Right lobe of liver (tissue), 6 donors: Measurements from ENCODE around the gene PDCD6IP. TPM values are rescaled to one million over a fixed set of nuclear protein-coding genes. Genes with fewer than 3 reads are reported as not detected.
A peak's percentile ranks its signal among the peaks of the same experiment; 100 is the strongest.
"Not testable (repeated sequence)": the region's sequence is repeated elsewhere in the genome, so short reads cannot be mapped to it uniquely, and the experiment has no call there.

ENCODE experiments used
- ATAC-seq, 4 donors: fragments of 200-7000 bp; cut with Tn5 transposase; one replicate each; pipeline ENCODE4 v1.9.1; 2020; ENCODE audit warnings: mild to moderate bottlenecking in 4 of 4, moderate library complexity in 4 of 4
- DNase-seq, 3 donors: peaks; one replicate each; pipeline ENCODE4 v3.0.0-alpha.2; 2020
- H3K27ac ChIP-seq, 3 donors: fragments of 200-600 bp; one replicate each; pipeline ENCODE4 v1.8.0; 2022
- H3K27me3 ChIP-seq, 2 donors: fragments of 200-600 bp; one replicate each; pipeline ENCODE4 v1.8.0; 2022
- H3K36me3 ChIP-seq, 4 donors: fragments of 200-600 bp; sonication (generic) in 1 of 4; one replicate each; pipeline versions ENCODE4 v1.5.1 to v1.8.0; 2017 to 2022; ENCODE audit warnings: control low read depth in 1 of 4
- H3K4me1 ChIP-seq, 4 donors: fragments of 200-600 bp; sonication (generic) in 1 of 4; one replicate each; pipeline versions ENCODE4 v1.5.1 to v1.8.0; 2017 to 2022; ENCODE audit warnings: control low read depth in 1 of 4
- H3K4me3 ChIP-seq, 3 donors: fragments of 200-600 bp; one replicate each; pipeline ENCODE4 v1.8.0; 2022
- H3K9me3 ChIP-seq, 4 donors: fragments of 200-600 bp; sonication (generic) in 1 of 4; one replicate each; pipeline versions ENCODE4 v1.5.1 to v1.8.0; 2017 to 2022; ENCODE audit warnings: control low read depth in 1 of 4
- CTCF ChIP-seq, 4 donors: fragments of 200-600 bp in 3 of 4; fragments of 450-650 bp in 1 of 4; IDR thresholded peaks; one replicate each; pipeline versions ENCODE4 v1.5.1 to v1.8.0; 2016 to 2022; ENCODE audit warnings: antibody characterized with exemption in 4 of 4, mild to moderate bottlenecking in 2 of 4
- POLR2A ChIP-seq: fragments of 450-650 bp; IDR thresholded peaks from one replicate; pipeline ENCODE4 v1.6.1; 2017; ENCODE audit warnings: antibody characterized with exemption, mild to moderate bottlenecking
- WGBS: methylation state at CpG from one replicate; pipeline ENCODE4 v1.1.6; 2018; ENCODE audit warnings: low coverage, low lambda C conversion rate; ENCODE audit not compliant: insufficient coverage; ENCODE audit errors: missing lambda C conversion rate; 5-methylcytosine and 5-hydroxymethylcytosine counted together
- intact Hi-C, 2 donors: fragments of 100-400 bp; cut with DNase I; formaldehyde crosslinking; loops; one replicate each; pipeline versions ENCODE4 v1.11.2 to v1.14.1; 2022
- total RNA-seq, 6 experiments: library from RNA; depleted of rRNA in 2 of 6; stranded (reverse); fragments of >200 nt in 2 of 6; fragmentation: NEBNext Ultra II Directional in 3 of 6; extraction: Animal tissue kit (Norgen Biotek cat#: 25700) in 3 of 6; gene quantifications; one replicate each; pipeline versions ENCODE4 v1.1.0 to v1.2.4, GENCODE V29; 2016 to 2023
- donor health status: DM: no; HTN: yes; CAD: no.
- donor health status: DM: no; HTN: no; CAD: no.
- donor health status: DM: no; HTN: no; CAD: no.
- donor health status: DM: no; HTN: yes; CAD: no.
- donor health status: DM: no; HTN: yes; CAD: no.

The PDCD6IP gene
- total RNA-seq, 6 experiments from 2014 or later = 83.0 to 140 (median 116) TPM

- intact Hi-C loops = no loop called here
- DNase-seq (no peak), ATAC-seq (no peak)
- Histone ChIP-seq H3K27ac (no peak overlapping the region), H3K9me3 (no peaks in the 10 kb centered on the region), H3K27me3 (no peaks in the 10 kb centered on the region), H3K4me1 (peaks cover 0 to 4% (median 0%) of the 10 kb centered on the region in 4 donors), H3K36me3 (peaks cover 0 to 25% (median 1%) of the 10 kb centered on the region in 4 donors), H3K4me3 (no peak overlapping the region)
- no peak for TF ChIP-seq CTCF (IDR thresholded peaks at IDR 0.05)
- TF ChIP-seq POLR2A = no peak
- 86% methylated on average over 1 of the region's 1 CpG for WGBS
Observed at GRCh38 chr3:33833408-33834095, 35.1 kb downstream of the PDCD6IP start.

- TF ChIP-seq POLR2A = no peak
- TF ChIP-seq CTCF (IDR thresholded peaks at IDR 0.05) = no peak
- H3K4me3 ChIP-seq = no peak overlapping the region
- H3K36me3 ChIP-seq = peaks cover 0 to 25% (median 3%) of the 10 kb centered on the region in 4 donors
- H3K4me1 ChIP-seq = peaks cover 0 to 4% (median 0%) of the 10 kb centered on the region in 4 donors
- no peaks in the 10 kb centered on the region for H3K9me3 ChIP-seq
- H3K27me3 ChIP-seq = no peaks in the 10 kb centered on the region
- WGBS = 76% methylated on average over 3 of the region's 3 CpGs
- no peak overlapping the region for H3K27ac ChIP-seq
- DNase-seq (no peak), ATAC-seq (no peak)
- intact Hi-C loops = no loop called here
Observed at GRCh38 chr3:33834096-33834453, 35.6 kb downstream of the PDCD6IP start.

DNA sequence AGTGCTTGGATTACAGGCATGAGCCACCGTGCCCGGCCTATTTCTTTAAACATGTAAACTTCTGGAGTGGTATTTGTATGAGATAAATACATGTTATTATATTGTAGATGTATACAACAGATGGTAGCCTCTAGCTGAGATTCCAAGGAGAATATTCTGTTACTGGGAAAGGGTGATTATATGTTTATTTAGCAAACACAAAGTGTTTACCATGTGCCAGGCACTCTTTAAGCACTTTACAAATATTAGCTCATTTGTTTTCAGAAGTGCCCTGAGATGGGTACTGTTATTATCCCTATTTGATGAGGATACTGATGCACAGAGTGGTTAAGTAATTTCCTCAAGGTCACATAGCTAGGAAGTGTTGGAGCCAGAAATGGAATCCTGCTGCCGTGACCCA is 38.8 kb downstream of the PDCD6IP start:
- H3K4me1 ChIP-seq, DNase-seq, H3K27me3 ChIP-seq, intact Hi-C loops, H3K4me3 ChIP-seq, H3K9me3 ChIP-seq, H3K27ac ChIP-seq: not testable (repeated sequence)
- WGBS = 100% methylated on average over 3 of the region's 3 CpGs
- ATAC-seq = peak in 2 of 4 donors; percentile 57 to 70
- H3K36me3 ChIP-seq = peaks cover 0 to 30% (median 6%) of the 10 kb centered on the region in 4 donors

DNA sequence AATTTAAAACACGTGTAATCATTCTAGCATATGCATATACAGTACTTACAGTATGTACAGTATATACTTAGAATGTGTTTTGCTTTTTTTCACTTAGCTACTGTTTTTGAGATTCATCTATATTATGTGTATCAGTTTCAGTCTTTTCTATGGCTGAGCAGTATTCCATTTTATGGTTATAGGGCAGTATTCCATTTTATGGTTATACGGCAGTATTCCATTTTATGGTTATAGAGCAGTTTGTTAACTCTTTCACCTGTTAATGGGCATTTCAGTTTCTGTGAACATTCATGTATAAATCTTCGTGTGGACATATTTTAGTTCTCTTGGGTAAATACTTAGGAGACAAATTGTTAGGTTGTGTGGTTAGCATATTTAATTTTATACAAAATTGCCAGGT is 40.9 kb downstream of the PDCD6IP start:
- Histone ChIP-seq H3K27ac (no peak overlapping the region), H3K4me1 (peaks cover 0 to 4% (median 0%) of the 10 kb centered on the region in 4 donors), H3K27me3 (no peaks in the 10 kb centered on the region), H3K4me3 (no peak overlapping the region), H3K9me3 (no peaks in the 10 kb centered on the region), H3K36me3 (peaks cover 0 to 33% (median 6%) of the 10 kb centered on the region in 4 donors)
- no peak for DNase-seq
- 85% methylated on average over 3 of the region's 3 CpGs for WGBS
- ATAC-seq = no peak
- intact Hi-C loops = no loop called here
- TF ChIP-seq CTCF (IDR thresholded peaks at IDR 0.05) = no peak
- no peak for TF ChIP-seq POLR2A

DNA sequence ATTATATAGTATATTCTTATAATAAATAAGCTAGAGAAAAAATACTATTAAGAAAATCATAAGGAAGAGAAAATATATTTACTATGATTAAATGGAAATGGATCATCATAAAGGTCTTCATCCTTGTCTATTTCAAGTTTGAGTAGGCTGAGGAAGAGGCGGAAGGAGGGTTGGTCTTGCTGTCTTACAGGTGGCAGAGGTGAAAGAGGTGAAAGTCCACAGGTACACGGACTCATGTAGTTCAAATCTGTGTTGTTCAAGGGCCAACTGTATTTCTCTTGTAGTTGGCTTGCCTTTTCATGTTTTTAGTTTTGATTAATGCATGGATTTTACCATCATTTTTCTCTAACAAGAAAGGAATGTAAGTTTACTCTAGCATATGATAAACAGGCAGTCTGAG is 41.7 kb downstream of the PDCD6IP start:
- H3K36me3 ChIP-seq = peaks cover 0 to 38% (median 6%) of the 10 kb centered on the region in 4 donors

More for the DNA sequence above, 41.7 kb downstream of the PDCD6IP start:
- ATAC-seq = peak in 2 of 4 donors; percentile 55 to 59
- Histone ChIP-seq H3K4me3 (no peak overlapping the region), H3K9me3 (no peaks in the 10 kb centered on the region), H3K4me1 (peaks cover 0 to 4% (median 0%) of the 10 kb centered on the region in 4 donors), H3K27ac (no peak overlapping the region), H3K27me3 (no peaks in the 10 kb centered on the region)
- DNase-seq = no peak
- 63% methylated on average over 2 of the region's 2 CpGs for WGBS
- intact Hi-C loops = no loop called here
- TF ChIP-seq CTCF (IDR thresholded peaks at IDR 0.05) (no peak), POLR2A (no peak)
